Keratinocyte (primary cell): ENCODE measurements around the gene RC3H2. TPM values are rescaled to one million over a fixed set of nuclear protein-coding genes. Genes with fewer than 3 reads are reported as not detected.

Experiments
- DNase-seq: peaks from one replicate; pipeline ENCODE4 v3.0.0-alpha.2; 2011; ENCODE audit warnings: low read depth, missing footprints, low spot score
- FAIRE-seq: peaks from 2 replicates; lab custom pipeline; 2011; peaks lifted over from hg19 to GRCh38; lab: Jason Lieb, UNC
- H2AFZ ChIP-seq: 2 replicates; pipeline ENCODE4 v1.6.0; 2012; ENCODE audit warnings: low read length, control low read depth, inconsistent platforms; ENCODE audit not compliant: control insufficient read depth
- H3K27ac ChIP-seq: 2 replicates; pipeline ENCODE4 v1.5.1; 2011; ENCODE audit warnings: low read length; ENCODE audit not compliant: control insufficient read depth, insufficient read depth
- H3K27me3 ChIP-seq: 3 replicates; pipeline ENCODE4 v1.6.0; 2011; ENCODE audit warnings: low read length; ENCODE audit not compliant: control insufficient read depth, insufficient read depth; ENCODE audit errors: extremely low read depth
- H3K36me3 ChIP-seq, 2 experiments: 2 replicates in 1 of 2; 3 replicates in 1 of 2; pipeline ENCODE4 v1.5.1; 2011; ENCODE audit warnings: low read length in 2 of 2, mild to moderate bottlenecking in 1 of 2; ENCODE audit not compliant: control insufficient read depth in 2 of 2, insufficient read depth in 2 of 2; ENCODE audit errors: extremely low read depth in 1 of 2
- H3K4me1 ChIP-seq: 3 replicates; pipeline ENCODE4 v1.5.1; 2011; ENCODE audit warnings: low read length; ENCODE audit not compliant: control insufficient read depth, insufficient read depth; ENCODE audit errors: extremely low read depth
- H3K4me2 ChIP-seq: 3 replicates; pipeline ENCODE4 v1.6.0; 2011; ENCODE audit warnings: low read depth, low read length; ENCODE audit not compliant: control insufficient read depth, insufficient read depth; ENCODE audit errors: extremely low read depth
- H3K4me3 ChIP-seq, 3 experiments: fragments of 200-600 bp in 1 of 3; sonication (generic) in 1 of 3; 2 replicates in 2 of 3; 3 replicates in 1 of 3; pipeline ENCODE4 v1.5.1; 2011 to 2016; ENCODE audit warnings: low read length in 3 of 3, mild to moderate bottlenecking in 3 of 3, control low read depth in 2 of 3, inconsistent platforms in 1 of 3, low read depth in 1 of 3, mixed read lengths in 1 of 3, mixed run types in 1 of 3, moderate library complexity in 1 of 3; ENCODE audit not compliant: control insufficient read depth in 2 of 3, insufficient read depth in 2 of 3; ENCODE audit errors: extremely low read depth in 1 of 3
- H3K79me2 ChIP-seq: 2 replicates; pipeline ENCODE4 v1.6.0; 2012; ENCODE audit warnings: low read length; ENCODE audit not compliant: control insufficient read depth, insufficient read depth
- H3K9ac ChIP-seq: 3 replicates; pipeline ENCODE4 v1.6.0; 2011; ENCODE audit warnings: low read length; ENCODE audit not compliant: control insufficient read depth, insufficient read depth; ENCODE audit errors: extremely low read depth
- H3K9me1 ChIP-seq: 3 replicates; pipeline ENCODE4 v1.6.0; 2011; ENCODE audit warnings: low read length; ENCODE audit not compliant: control insufficient read depth, insufficient read depth; ENCODE audit errors: extremely low read depth
- H3K9me3 ChIP-seq: 2 replicates; pipeline ENCODE4 v1.5.1; 2012; ENCODE audit warnings: low read depth, low read length; ENCODE audit not compliant: control insufficient read depth
- H4K20me1 ChIP-seq: 3 replicates; pipeline ENCODE4 v1.6.0; 2011; ENCODE audit warnings: low read length; ENCODE audit not compliant: control insufficient read depth, insufficient read depth; ENCODE audit errors: extremely low read depth
- EZH2 ChIP-seq: IDR thresholded peaks from one replicate; pipeline ENCODE4 v1.6.1; 2012; ENCODE audit warnings: inconsistent platforms, mild to moderate bottlenecking, low read length, moderate library complexity
- dilution Hi-C: fragments of 300-500 bp; cut with MboI; formaldehyde crosslinking; loops from one replicate; pipeline ENCODE4 v1.7.0; 2020; ENCODE audit warnings: low sequenced_read_pairs; ENCODE audit not compliant: extremely low pct_ligation_motif_present
- polyA plus RNA-seq, 5 experiments: library from polyadenylated mRNA; depleted of rRNA in 3 of 5; stranded (reverse) in 3 of 5; stranded (forward) in 1 of 5; unstranded in 1 of 5; fragments of >200 nt; gene quantifications; 1 replicate in 1 of 5; 2 replicates in 3 of 5; 3 replicates in 1 of 5; pipeline versions ENCODE4 v1.2.1 to v1.2.3, GENCODE V29; 2011 to 2012; ENCODE audit warnings: missing spikeins in 2 of 5, low read depth in 1 of 5, low replicate concordance in 1 of 5
- TF ChIP-seq, protein P1 (sequence below), 3 experiments: IDR thresholded peaks in 1 of 3; conservative IDR thresholded peaks in 1 of 3; optimal IDR thresholded peaks in 1 of 3; 2 replicates in 2 of 3; 3 replicates in 1 of 3; pipeline versions ENCODE3 to v1.5.1; 2011; ENCODE audit warnings: low read length in 3 of 3, mild to moderate bottlenecking in 3 of 3, moderate library complexity in 2 of 3, control low read depth in 1 of 3, inconsistent platforms in 1 of 3; ENCODE audit not compliant: insufficient read depth in 2 of 3; ENCODE audit errors: extremely low read depth in 1 of 3

Gene RC3H2
- polyA plus RNA-seq, 1 donor (not counting 4 experiments of a cell fraction or from before 2014, with no cell fraction given): 34.2 TPM

GRCh38 chr9:122883125-122883524 lies 22.0 kb downstream of the RC3H2 start:
- Histone ChIP-seq H3K9me1 (no peaks in the 10 kb centered on the region), H3K4me2 (no peak overlapping the region), H3K27ac (no peak overlapping the region), H3K4me1 (no peaks in the 10 kb centered on the region), H4K20me1 (no peaks in the 10 kb centered on the region), H2AFZ (no peak overlapping the region), H3K9me3 (no peaks in the 10 kb centered on the region), H3K27me3 (no peaks in the 10 kb centered on the region), H3K9ac (no peak overlapping the region), H3K4me3 (no peak overlapping the region), H3K36me3 (peaks cover 13 to 23% of the 10 kb centered on the region in 2 experiments), H3K79me2 (no peaks in the 10 kb centered on the region)
- dilution Hi-C loops: no loop called here
- TF ChIP-seq, protein P1, sequence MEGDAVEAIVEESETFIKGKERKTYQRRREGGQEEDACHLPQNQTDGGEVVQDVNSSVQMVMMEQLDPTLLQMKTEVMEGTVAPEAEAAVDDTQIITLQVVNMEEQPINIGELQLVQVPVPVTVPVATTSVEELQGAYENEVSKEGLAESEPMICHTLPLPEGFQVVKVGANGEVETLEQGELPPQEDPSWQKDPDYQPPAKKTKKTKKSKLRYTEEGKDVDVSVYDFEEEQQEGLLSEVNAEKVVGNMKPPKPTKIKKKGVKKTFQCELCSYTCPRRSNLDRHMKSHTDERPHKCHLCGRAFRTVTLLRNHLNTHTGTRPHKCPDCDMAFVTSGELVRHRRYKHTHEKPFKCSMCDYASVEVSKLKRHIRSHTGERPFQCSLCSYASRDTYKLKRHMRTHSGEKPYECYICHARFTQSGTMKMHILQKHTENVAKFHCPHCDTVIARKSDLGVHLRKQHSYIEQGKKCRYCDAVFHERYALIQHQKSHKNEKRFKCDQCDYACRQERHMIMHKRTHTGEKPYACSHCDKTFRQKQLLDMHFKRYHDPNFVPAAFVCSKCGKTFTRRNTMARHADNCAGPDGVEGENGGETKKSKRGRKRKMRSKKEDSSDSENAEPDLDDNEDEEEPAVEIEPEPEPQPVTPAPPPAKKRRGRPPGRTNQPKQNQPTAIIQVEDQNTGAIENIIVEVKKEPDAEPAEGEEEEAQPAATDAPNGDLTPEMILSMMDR (optimal IDR thresholded peaks at IDR 0.05 in 1 of 3, IDR thresholded peaks at IDR 0.05 in 1 of 3, conservative IDR thresholded peaks at IDR 0.05 in 1 of 3; ENCODE audit: extremely low read depth in 1 of 3, insufficient read depth in 2 of 3, low read length in 3 of 3): no peak
- no peak for TF ChIP-seq EZH2
- DNase-seq: no peak
- FAIRE-seq: no peak

GRCh38 chr9:122879443-122879842 lies 25.7 kb downstream of the RC3H2 start:
- H3K4me2 ChIP-seq: no peak overlapping the region
- H3K4me3 ChIP-seq: no peak overlapping the region
- peaks cover 19 to 38% of the 10 kb centered on the region in 2 experiments for H3K36me3 ChIP-seq
- no peak overlapping the region for H3K27ac ChIP-seq
- no peaks in the 10 kb centered on the region for H3K9me1 ChIP-seq
- no peak for FAIRE-seq
- dilution Hi-C loops: no loop called here
- H3K9me3 ChIP-seq: no peaks in the 10 kb centered on the region
- no peaks in the 10 kb centered on the region for H3K27me3 ChIP-seq
- H4K20me1 ChIP-seq: no peaks in the 10 kb centered on the region
- no peak for TF ChIP-seq EZH2
- TF ChIP-seq, protein P1 (optimal IDR thresholded peaks at IDR 0.05 in 1 of 3, IDR thresholded peaks at IDR 0.05 in 1 of 3, conservative IDR thresholded peaks at IDR 0.05 in 1 of 3; ENCODE audit: extremely low read depth in 1 of 3, insufficient read depth in 2 of 3, low read length in 3 of 3): no peak
- no peaks in the 10 kb centered on the region for H3K79me2 ChIP-seq
- DNase-seq: no peak
- H3K4me1 ChIP-seq: no peaks in the 10 kb centered on the region
- no peak overlapping the region for H3K9ac ChIP-seq
- H2AFZ ChIP-seq: no peak overlapping the region
